NCI-H1436 (cell line): ENCODE measurements around the gene OTX1.
"Not testable (repeated sequence)": the region's sequence is repeated elsewhere in the genome, so short reads cannot be mapped to it uniquely, and the experiment has no call there.

Experiments
- DNase-seq: peaks from one replicate; lab custom pipeline; 2025; lab: John Stamatoyannopoulos, UW

Gene OTX1

DNA sequence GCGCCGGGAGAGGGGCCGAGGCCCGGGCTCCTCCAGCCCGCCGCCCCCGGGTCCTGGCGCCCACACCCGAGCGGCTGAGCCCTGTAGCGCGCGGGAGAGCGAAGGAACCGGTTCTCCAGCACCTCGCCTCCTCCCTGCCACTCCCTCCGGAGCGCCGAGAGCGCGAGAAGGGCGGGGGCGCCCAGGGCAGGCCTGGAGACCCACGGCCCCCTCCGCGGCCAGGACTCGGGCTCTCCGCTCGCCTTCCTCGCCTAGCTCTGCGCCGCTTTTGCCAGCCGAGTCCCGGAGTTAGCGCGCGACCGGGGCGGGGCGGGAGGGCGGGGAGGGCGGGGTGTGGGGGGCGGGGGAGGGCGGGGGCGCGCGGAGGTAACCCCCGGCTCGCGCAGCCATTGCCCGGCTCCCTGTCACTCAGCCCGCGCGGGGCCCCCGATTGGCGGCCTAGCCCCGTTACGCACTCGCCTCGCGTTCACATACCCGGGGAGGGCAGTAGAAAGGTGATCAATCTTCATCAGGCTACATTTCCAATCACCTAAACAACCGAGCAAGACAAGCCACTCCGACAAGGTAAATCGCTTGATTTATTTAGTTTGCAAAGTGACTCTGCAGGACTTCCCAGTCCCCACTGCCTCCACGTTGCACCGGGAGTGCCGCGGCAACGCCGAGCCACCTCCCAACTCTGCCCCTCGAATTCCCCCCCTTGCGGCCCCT lies at the start of gene OTX1:
Gene OTX1 (plus strand): TSS at position 497 of the 708 bp plus-strand sequence. CDS start 2,161 bp downstream, outside the sequence.
- peak; percentile 83 for DNase-seq

DNA sequence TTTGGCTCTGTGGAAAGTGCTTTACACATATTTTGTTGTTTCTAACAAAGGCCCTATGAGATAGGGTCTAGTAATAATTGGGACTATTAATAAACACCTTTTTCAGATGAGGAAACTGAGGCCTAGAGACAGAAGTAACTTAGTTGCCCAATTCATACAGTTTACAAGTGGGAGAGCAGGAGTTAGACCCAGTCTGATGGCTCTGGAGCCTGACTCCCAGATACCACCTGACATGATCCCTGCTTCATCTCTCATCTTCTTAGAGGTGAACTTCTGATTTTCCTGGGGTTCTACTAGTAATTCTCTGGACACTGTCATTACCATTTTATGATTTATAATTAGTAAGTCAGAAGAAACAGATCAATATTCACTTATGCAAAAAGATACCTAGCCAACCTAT lies 49.1 kb upstream of the OTX1 start:
- no peak for DNase-seq

DNA sequence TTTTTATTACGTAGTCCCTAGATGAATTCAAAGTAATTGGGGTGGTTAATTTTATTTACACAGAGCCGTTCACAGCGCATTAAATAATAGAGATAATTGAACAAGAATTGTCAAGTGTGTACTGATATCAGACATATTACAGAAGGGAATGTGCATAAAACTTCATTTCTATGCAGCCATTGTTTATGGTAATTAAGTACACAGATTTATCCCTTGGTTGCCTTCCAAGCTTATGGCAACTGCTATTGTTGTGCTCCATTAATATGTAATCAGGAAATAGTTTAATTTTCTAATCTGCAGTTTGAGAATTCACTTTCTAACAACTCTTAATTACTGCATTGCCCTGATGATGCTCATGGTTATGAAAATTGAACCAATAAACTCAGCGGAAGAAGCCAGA lies 47.3 kb upstream of the OTX1 start:
- DNase-seq, result no peak

DNA sequence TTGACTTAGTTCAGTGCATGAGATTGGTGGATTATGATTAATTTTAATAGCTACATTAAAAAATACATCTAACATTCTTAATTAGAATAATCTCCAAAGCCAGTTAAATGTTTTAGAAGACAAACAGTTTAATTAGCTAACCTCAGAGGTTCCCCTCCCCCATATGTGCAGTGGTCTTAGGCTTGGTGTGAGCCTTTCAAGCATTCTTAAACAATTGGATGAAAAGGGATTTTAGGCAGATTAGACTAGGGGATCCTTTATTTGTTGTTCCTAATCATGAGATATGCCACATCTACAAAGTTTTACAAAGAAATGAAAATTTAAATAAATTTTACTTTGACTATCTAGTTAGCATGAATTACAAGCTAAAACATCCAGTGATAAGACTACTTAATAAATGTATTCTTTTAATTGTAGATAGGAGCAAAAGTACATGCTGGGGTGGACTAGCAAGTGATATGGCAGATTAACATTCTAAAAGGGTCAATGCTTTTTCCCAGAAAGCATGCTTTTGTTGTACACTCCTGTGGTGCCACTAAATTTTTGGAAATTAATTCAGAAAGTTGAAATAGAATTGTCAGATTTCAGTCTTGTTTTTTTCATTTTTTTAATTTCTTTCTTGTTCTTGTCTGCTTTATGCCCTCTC lies 42.7 kb upstream of the OTX1 start:
- DNase-seq, result no peak

DNA sequence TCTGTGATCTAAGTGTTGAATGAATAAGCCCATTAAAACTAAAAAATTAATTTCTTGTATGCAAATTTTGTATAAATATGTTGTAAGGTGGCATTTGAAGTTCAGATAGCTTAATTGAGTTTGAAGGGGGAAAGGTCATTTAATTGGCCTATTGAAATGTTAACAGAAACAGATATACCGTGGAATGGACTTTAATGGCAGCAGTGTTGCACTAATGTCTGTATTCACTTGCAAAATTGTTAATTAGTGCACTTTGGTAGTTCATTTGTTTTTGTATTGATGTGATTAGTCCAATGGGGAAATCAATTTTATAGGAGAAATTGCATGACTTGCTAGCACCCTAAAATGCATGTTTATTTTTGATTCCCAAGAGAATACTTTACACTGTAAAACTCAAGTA lies 41.8 kb upstream of the OTX1 start:
- no peak for DNase-seq

DNA sequence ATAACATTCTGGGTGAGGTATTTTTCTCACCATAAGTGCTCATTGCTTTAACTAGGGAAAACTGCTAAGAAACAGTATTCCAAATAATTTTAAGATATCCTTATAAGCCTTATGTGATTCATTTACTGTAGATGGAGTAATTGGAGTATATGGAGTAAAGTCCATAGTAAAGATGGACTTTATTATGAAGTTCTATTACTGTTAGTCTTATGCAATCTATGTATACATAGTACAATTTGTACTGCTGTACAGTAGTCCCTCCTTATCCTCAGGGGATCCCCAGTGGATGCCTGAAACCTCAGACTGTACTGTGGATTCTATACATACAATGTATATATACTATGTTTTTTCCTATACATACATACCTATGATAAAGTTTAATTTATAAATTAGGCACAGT lies 41.1 kb upstream of the OTX1 start:
- no peak for DNase-seq

DNA sequence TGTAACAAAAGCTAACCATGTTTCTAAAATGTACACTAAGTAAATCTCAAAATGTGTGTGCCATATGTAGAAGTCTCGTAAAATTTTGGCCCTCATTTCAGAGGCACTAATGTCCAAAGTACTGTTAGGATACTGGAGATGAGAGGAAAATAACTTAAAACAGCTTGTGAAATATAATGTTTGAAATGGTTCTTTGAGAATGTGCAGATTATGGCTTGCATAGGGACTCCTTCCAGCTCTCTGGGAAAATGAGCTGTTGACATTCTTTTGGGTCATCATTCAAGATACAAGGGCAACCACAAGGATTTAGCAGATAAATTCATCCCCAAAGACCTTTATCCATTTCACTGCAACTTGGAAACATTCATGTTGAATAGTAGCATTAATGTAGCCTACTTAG lies 38.1 kb upstream of the OTX1 start:
- no peak for DNase-seq

DNA sequence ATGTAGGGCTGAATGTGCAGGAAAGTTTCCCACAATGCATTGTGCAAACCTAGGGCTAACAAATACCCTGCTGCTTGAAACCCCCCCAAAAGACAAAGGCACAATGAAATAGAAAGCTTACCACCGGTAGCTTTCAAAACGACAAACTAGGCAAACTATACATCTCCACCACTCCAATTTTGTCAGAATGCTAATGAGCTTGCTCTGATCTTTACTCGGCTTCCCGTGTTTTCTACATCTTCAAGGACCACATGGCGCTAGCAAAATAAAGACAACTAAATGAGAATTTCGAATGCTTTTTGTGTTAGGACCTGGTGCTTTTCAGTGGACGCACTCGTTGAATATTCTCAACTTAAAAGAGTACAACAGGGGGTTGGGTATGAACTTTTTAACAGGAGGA lies 37.2 kb upstream of the OTX1 start:
- no peak for DNase-seq

DNA sequence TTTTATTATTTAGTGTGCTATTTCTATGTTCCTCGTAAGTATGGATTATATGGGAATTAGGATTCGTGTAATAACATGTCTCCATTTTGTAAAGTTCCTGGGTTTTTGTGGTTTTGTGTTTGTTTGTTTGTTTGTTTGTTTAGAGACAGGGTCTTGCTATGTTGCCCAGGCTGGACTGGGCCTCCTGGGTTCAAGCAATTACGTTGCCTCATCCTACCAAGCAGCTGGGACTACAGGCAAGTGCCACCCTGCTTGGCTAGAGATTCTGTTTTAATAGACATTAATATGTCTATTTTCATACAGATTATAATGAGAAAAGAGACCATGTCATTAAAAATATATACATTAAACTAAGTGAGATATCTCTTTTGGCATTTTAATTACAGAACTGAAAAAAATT lies 35.2 kb upstream of the OTX1 start:
- DNase-seq, result no peak

DNA sequence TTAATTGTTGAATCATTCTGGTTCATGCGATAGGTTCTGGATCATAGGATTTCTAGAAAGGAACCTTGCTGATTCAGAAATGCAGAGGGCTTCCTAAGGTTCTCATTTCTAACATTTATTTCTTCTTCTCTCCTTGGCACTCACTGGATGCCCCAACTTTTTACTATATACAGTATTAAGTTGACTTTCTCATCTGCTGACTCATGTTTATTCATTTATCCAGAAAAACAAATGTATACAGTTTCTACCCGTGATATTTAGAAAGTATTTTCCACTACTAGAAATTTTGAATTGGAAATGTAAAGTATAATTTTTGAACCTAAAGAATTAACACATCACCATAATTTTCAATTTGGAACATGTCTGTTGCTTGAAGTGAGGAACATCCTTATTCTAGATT lies 32.2 kb upstream of the OTX1 start:
- no peak for DNase-seq

DNA sequence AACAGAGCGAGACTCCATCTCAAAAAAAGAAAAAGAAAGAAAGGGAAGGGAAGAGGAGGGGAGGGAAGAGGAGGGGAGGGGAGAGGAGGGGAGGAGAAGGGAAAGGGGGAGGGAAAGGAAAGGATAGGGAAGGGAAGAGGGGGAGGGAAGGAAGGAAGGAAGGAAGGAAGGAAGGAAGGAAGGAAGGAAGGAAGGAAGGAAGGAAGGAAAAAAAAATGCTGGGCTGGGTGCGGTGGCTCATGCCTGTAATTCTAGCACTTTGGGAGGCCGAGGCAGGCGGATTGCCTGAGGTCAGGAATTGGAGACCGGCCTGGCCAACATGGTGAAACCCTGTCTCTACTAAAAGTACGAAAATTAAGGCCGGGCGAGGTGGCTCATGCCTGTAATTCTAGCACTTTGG lies 30.9 kb upstream of the OTX1 start:
- DNase-seq, result not testable (repeated sequence)

DNA sequence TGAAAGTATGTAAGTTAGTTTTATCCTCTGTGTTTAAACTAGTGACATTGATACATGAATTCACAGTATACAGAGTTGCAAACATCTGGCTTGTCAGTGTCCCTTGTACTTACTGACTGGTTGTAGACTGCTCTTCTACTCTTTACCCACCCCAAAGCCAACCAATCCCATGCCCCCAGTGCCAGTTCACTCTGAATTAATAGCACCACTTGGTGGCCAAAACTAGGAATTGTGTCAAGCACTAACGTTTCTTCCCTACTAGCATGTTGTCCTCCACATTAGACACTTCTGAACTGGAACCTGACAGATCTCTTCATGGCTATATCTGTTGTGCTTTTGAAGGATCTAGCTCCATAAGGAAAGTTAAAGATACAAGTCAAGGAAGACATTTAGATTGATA lies 27.2 kb upstream of the OTX1 start:
- no peak for DNase-seq

DNA sequence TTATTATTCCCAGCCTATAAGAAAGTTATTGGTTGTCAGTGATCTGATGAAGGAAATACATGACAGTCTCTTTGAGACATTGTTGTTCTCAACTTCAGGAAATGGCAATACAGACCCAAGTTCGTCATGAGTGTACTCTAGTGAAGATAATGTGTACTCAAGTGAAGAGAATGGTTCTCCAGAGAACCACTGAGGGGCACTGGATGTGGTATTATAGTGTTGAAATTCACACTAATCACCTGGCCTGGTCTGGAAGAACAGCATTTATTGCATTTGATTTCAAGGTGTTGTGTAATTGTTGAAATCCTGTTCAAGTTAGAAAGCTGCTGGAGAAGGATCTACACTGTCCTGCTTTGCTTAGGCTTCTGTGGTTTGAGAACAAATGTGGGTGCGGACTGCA lies 23.4 kb upstream of the OTX1 start:
- DNase-seq, result no peak

DNA sequence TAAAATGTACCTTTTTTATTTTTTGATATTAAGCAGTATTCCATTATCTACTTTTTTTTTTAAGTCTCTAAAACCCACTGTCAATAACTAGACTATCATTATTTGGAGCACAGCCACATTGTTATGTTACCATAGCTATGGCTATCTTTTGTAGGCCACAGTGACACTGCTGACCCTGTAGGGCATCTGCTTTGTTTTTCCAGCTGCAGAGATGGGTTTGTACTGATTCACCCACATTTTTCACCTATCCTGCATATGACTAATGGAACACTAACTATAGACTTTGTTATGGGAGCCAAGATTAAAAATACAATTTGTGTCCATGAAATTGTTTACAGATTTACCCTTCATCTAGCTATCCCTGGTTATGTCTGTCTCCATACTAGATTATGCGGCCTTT lies 21.6 kb upstream of the OTX1 start:
- no peak for DNase-seq

DNA sequence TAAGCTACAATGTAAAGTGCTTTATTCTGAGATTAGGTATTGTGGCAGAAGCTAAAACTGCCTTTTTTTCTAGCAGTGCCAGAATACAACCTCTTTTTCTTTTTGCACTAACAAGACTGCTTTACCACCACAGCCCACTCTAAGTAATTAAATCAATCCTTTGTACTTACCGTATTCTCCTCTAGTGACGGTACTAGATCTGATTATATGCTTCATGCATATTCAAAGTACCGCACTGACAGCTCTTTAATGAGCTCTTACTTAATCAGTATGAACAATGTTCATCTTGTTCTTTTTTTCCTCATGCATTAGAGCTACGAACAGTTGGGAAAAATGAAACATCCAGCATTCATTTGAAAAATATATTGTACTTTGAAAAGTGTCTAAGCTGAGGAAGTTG lies 16.1 kb upstream of the OTX1 start:
- no peak for DNase-seq

DNA sequence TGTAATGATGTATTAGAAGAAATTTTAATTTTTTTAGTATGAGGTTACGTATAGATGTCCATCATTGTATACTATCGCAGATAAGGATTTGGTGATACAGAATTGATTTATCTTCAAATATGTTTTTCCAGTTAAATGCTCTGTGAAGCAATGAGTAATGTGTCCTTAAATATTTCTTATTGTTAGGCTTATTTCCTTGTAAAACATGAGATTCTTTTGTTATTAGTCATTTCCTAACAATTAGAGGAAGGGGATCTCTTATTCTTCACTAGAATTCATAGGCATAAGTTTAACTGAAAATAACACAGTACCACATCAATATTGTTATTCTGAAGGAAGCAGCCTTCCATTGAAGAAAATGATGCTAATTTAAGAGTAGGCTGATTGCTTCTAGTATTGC lies 15.5 kb upstream of the OTX1 start:
- DNase-seq, result no peak

DNA sequence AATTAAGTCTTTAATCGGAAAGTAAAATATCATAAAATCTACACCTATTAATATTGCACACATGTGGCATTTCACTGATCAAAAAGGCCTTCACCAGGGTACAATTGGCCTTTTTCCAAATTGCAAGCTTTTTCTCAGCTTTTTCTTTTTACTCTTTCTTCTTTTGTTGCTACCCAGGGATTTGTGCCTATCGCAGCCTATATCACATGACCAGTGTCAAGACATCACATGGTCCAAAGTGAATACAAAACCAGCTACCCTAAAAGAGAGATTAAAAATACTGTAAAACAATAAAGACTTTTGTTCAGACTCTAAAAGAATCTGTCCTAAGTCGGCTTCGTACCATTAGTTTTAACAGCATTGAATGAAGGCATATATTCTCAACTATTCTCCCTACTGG lies 15.0 kb upstream of the OTX1 start:
- no peak for DNase-seq

DNA sequence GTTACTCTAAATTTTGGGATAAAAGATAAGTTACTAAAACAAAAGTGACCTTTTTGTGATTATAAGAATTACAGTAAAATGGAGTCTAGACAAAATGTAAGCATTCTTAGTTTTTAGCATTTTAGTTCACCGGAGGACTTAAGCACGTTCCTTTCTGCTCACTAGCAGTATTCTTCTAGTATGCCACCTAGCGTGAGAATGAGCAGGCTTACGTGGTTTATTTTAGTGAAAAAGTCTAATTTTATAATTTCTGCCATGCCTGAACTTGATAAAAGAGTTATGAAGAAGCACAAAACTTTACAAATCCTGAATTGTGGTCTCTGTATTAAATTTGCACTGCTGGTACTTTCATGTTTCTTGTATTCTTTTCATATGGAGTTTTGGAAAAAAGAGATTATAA lies 12.6 kb upstream of the OTX1 start:
- no peak for DNase-seq

DNA sequence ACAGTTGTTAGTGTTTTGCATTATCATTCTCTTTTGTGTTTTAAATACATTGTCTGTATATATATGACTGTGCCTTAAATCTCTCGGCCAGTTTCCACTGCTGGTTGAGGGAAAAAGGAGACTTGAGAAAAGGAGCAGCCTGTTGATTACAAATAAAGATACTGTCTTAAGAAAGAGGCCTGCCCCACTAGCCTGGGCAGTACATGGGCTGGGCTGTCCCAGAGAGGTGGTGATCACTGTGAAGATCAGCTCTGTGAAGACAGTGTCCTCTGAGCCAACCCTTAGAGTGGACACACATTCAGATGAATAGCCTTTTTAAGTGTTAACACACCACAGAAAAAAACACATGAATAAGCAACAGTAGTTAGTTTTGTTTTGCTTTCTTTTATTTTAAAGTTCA lies 10.0 kb upstream of the OTX1 start:
- DNase-seq, result no peak

DNA sequence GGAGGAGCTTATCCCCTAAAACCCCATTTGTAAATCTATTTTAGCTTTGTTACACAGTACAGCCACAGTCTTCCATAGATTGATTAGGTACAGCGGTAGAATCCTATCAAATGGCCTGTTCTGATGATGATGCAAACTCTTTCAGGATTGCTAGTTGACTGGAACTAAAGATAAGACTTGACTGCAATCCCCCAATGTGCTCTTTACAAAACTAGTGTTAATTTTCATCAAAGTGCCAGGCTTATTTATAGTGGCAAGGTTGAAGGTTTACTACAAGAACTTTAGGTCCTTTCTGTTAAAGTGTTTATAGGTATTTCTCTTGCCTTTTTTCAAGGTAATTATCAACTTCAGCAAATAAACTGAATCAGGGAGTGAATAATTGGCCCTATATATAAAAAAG lies 9.0 kb upstream of the OTX1 start:
- DNase-seq, result no peak

DNA sequence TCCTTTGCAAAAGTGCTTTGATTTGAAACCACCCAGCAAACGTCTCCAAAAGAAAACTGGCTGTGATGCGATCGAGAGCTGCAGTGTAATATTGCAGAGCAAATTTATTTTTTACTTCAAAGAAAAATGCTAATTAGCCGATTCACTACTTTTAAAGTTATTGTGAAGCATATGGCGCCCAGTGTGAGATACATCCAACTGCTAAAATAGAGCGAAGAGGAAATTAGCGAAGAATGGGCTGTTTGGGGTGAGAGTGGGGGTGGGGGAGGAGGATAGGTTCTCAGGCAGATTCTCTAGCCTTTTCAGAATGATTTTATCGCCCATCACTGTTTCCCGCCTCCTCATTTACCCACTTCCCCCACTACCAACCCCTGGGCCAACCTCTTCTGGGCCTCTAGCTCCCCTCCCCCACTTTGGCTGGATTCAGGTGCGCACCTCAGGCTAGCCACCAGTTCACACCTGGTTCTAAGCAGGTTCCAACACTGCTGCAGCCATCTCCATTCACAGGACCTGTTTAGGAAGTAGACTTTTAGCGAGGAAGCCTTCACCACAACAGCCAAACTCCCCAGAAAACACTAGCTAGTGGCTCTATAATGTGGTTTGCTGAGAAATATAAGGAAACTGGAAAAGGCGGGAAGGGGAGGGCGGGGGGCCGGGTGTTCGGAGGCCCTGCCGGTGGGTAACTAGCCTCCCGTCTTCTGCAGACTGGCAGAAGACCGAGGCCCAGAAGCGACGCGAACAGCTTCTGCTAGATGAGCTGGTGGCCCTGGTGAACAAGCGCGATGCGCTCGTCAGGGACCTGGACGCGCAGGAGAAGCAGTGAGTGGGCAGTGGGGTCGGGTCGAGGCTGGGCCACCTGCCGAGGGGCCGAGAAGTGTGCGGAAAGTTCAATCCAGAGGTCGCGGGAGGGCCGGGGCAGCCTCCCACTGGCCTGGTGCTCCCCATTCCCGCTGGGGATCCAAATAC lies 6.0 kb upstream of the OTX1 start:
- DNase-seq, result no peak

DNA sequence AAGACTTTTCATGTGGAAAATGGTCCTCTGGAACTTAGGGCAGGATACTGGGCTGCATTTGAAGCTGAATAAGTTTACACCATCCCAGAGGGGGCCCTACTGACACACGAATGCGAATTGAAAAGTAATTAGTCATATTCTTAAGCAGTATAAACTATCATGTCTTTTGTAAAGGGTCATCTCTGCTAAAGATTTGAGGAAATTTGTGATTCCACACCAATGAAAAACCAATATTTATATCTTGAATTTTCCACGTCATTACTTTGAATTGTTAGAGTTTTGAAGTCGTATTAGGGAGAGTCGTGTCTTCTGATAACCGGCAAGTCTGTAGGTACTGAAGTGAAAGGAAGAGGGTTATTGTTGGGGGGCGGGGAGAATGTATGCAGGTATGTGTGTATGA lies 4.1 kb upstream of the OTX1 start:
- DNase-seq, result no peak

DNA sequence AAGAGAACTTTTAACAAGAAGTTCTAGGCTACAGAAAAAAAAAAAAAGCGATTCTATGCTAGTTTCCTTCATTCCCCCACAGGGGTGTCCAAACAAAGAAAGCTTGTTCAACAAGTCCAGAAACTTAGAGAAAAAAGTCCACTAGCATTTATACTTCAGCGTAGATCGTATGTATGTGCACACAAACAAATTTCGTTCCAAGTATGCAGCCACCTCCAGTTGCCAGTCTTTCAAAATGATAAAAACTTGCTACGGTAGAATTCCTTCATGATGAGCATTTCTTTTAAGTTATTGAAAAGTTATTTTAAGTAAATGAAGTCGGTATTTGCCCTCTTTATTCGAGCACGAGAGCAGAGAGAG lies 3.7 kb upstream of the OTX1 start:
- no peak for DNase-seq
